GM10847 (cell line): ENCODE data around the gene INO80B.

Experiments
- POLR2A ChIP-seq: IDR thresholded peaks from 2 replicates; pipeline ENCODE4 v1.6.1; 2011; ENCODE audit not compliant: insufficient read length; ENCODE audit errors: extremely low read depth

Gene INO80B

GRCh38 chr2:74488643-74489481 lies 34.0 kb downstream of the INO80B start:
- TF ChIP-seq POLR2A = no peak

DNA sequence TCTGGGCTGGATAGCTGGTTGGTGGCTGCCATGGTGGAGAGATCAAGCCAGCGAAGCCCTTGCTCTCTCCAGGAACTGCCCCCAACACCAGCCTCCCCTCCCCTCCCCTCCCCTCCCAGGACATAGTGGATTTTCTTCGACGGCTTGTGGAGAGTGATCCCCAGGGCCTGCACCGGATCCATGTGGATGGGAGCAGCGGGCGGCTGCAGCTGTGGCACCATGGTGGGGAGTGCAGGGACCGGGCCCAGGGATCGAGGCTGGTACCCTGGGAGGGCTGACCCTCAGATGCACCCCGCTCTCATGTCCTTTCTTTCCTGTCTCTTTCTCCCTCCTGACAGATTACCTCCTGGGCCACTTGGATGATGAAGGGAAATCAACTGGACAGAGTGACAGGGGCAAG lies 35.0 kb downstream of the INO80B start:
- TF ChIP-seq POLR2A = no peak

- no peak for TF ChIP-seq POLR2A
Measured at GRCh38 chr2:74491648-74492544, 37.0 kb downstream of the INO80B start.

- TF ChIP-seq POLR2A = no peak
Measured at GRCh38 chr2:74493546-74493945, 38.7 kb downstream of the INO80B start.

DNA sequence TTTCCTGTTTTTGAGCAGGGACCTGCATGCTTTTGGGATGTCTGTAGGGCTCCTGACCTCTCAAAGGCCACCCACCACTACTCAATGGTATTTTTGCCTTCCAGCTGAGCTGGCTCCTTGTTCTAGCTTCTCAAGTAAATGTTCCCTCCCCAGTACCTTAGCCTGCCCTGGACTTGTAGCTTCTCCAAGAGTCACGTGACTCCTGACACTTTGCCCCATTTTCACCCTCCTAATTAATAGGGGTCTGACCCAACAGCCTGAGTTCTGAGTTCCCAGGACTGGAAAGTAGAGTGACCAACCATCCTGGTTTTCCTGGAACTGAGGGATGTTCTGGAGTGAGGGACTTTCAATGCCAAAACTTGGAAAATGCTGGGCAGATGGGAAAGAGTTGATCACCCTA lies 40.6 kb downstream of the INO80B start:
- TF ChIP-seq POLR2A = no peak

GRCh38 chr2:74496997-74497776 lies 42.3 kb downstream of the INO80B start:
- TF ChIP-seq POLR2A = no peak

DNA sequence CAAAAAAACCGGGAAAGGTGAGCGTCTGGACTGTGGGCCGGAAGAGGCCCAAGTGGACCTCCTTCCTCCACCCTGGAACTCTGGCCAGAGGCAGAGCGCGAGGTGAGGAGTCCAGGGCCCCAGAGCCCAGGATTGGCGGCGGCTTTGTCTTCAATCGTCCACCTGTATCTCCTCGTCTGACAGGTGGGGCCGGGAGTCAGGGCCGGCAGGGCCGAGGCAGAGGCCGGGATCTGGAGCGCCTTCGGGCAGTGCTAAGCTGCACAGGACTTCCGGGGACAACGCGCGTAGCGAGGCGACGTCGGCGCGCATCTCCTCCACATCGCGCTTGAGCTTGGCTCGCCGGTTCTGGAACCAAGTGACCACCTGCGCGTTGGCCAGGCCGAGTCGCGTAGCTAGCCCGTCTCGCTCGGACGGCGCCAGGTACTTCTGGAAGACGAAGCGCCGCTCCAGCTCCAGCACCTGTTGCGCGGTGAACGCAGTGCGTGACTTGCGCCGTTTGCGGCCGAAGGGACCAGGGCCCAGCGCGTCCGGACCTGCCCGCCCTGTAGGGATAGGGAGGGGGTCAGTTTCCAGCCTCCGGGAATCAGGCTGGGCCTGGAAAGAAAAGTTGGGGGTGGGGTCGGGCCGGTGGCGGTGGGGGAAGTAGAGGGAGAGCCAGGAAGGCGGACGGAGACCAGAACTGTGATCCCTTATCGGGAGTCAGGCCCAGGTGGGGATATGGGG lies 43.1 kb downstream of the INO80B start:
- TF ChIP-seq POLR2A = no peak

- no peak for TF ChIP-seq POLR2A
Measured at GRCh38 chr2:74498500-74499266, 43.8 kb downstream of the INO80B start.

- TF ChIP-seq POLR2A = no peak
Measured at GRCh38 chr2:74499267-74499939, 44.5 kb downstream of the INO80B start, which contains the start of gene LBX2. LBX2 (minus strand) TSS chr2:74499603; CDS start chr2:74499537, 66 bp downstream.

- TF ChIP-seq POLR2A = no peak
Measured at GRCh38 chr2:74499940-74500577, 45.2 kb downstream of the INO80B start.

- no peak for TF ChIP-seq POLR2A
Measured at GRCh38 chr2:74500578-74500946, 45.7 kb downstream of the INO80B start.

DNA sequence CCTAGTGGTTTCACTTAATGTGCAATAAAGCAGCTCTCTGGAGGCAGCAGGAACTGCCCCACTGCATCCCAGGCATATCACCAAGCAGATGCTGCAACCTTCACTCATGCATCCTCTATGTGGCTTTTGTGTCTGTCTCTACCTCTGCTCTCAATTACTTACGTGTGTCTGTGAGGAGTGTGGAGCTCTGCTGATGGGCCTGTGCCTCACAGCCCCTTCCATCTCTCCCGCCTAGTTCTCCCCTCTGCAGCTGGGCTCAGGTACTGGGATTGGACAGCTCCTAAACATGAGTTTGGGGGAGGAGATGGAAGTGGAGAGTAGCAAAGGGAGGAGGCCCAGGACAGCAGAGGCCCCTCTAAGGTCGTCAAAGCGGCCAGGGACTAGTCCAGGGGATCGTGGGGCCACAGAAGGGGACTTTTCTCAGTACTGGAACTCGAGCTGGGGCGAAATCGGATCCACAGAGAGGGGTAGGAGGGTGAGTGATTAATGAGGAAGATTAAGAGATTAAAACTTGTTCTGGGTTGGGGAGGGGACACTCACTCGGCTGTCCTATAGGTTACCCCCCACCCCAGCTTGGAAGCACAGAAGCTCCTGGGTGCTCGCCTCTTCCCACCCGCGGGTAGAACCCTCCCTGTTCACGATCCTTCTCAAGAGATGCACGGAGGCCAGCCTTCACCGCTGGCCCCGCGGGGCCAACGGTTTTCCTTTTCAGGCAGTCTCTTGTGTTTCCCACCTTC lies 46.6 kb downstream of the INO80B start:
- no peak for TF ChIP-seq POLR2A
